Lung (tissue), 13 donors: ENCODE results near the gene CMTM2. TPM values are rescaled to one million over a fixed set of nuclear protein-coding genes. Genes with fewer than 3 reads are reported as not detected.

Source experiments
- ATAC-seq: fragments of 200-7000 bp; cut with Tn5 transposase; one replicate; pipeline ENCODE4 v1.9.1; 2020; ENCODE audit warnings: moderate number of reproducible peaks; ENCODE audit not compliant: insufficient read depth, low FRiP score
- DNase-seq, 3 donors: peaks; one replicate each; pipeline ENCODE4 v3.0.0-alpha.2; 2013 to 2017
- H3K27ac ChIP-seq, 2 donors: one replicate each; pipeline ENCODE4 v1.5.1; 2013; ENCODE audit warnings: mild to moderate bottlenecking in 2 of 2, moderate library complexity in 2 of 2, control low read depth in 1 of 2, inconsistent platforms in 1 of 2, low read depth in 1 of 2, low read length in 1 of 2
- H3K27me3 ChIP-seq, 3 donors: one replicate each; pipeline ENCODE4 v1.5.1; 2013; ENCODE audit warnings: low read length in 2 of 3; ENCODE audit not compliant: control insufficient read depth in 3 of 3, insufficient read depth in 3 of 3
- H3K36me3 ChIP-seq, 4 donors: one replicate each; pipeline ENCODE4 v1.5.1; 2013; ENCODE audit warnings: low read length in 4 of 4, mild to moderate bottlenecking in 1 of 4, moderate library complexity in 1 of 4; ENCODE audit not compliant: control insufficient read depth in 4 of 4, insufficient read depth in 4 of 4
- H3K4me1 ChIP-seq, 5 donors: one replicate each; pipeline ENCODE4 v1.5.1; 2013; ENCODE audit warnings: low read length in 5 of 5, mild to moderate bottlenecking in 2 of 5, moderate library complexity in 1 of 5; ENCODE audit not compliant: control insufficient read depth in 5 of 5, insufficient read depth in 5 of 5
- H3K4me3 ChIP-seq: one replicate; pipeline ENCODE4 v1.5.1; 2013; ENCODE audit warnings: mild to moderate bottlenecking, control low read depth, moderate library complexity
- H3K9ac ChIP-seq, 2 donors: one replicate each; pipeline ENCODE4 v1.5.1; 2013; ENCODE audit warnings: low read length in 2 of 2, control low read depth in 1 of 2; ENCODE audit not compliant: insufficient read depth in 1 of 2
- H3K9me3 ChIP-seq, 4 donors: one replicate each; pipeline ENCODE4 v1.5.1; 2013; ENCODE audit warnings: low read length in 3 of 4, mild to moderate bottlenecking in 1 of 4, moderate library complexity in 1 of 4; ENCODE audit not compliant: control insufficient read depth in 4 of 4, insufficient read depth in 3 of 4
- WGBS, 2 donors: extraction: QIAGEN DNeasy Blood & Tissue Kit; methylation state at CpG; one replicate each; pipeline ENCODE4 v1.1.7; 2013; 5-methylcytosine and 5-hydroxymethylcytosine counted together
- polyA plus RNA-seq, 2 donors: library from polyadenylated mRNA; stranded (reverse); fragments of 200-250 nt; gene quantifications; one replicate each; pipeline ENCODE4 v1.2.1, GENCODE V29; 2013
- small RNA-seq: library from RNA; depleted of rRNA; stranded (forward); fragments of <200 nt; gene quantifications from one replicate; pipeline ENCODE3, GENCODE V24; 2014; ENCODE audit warnings: low replicate concordance
- total RNA-seq, 2 donors: library from RNA; depleted of rRNA in 1 of 2; stranded (reverse); fragments of >200 nt in 1 of 2; gene quantifications; one replicate each; pipeline ENCODE4 v1.2.1, GENCODE V29; 2014 to 2021
- TF ChIP-seq, protein P1 (sequence below): IDR thresholded peaks from 2 replicates; pipeline ENCODE4 v1.5.1; 2012; ENCODE audit warnings: mild to moderate bottlenecking; ENCODE audit errors: control extremely low read depth, extremely low read depth
- donor health status: control.
- donor health status: control.
- donor health status: Bipolar disorder and iron deficiency.
- donor health status: healthy.
- donor health status: DM: yes; HTN: yes; CAD: no.

Gene CMTM2
- total and polyA plus RNA-seq, 4 donors, result 2.0 to 14.1 (median 3.0) TPM

DNA sequence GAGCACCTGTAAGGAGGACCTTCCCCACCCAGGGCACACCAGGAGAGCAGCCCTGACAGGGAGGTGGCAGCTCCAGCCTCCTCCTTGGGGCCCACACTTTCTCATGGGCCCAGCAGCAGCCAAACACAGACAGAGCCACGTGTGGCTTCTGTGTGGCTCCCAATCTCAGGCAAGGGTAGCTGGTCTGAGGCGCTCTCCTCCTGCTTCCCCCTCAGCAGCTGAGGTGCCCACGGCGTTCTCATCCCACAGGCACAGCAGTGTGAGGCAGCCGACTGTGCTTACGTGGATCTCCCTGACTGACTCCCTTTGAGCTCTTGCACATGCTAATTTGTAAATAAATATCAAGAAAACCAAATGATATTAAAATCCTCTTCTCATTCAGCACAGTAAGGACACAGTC is 56.1 kb downstream of the CMTM2 start:
- H3K9me3 ChIP-seq, result no peaks in the 10 kb centered on the region
- H3K9ac ChIP-seq, result no peak overlapping the region
- TF ChIP-seq, protein P1, sequence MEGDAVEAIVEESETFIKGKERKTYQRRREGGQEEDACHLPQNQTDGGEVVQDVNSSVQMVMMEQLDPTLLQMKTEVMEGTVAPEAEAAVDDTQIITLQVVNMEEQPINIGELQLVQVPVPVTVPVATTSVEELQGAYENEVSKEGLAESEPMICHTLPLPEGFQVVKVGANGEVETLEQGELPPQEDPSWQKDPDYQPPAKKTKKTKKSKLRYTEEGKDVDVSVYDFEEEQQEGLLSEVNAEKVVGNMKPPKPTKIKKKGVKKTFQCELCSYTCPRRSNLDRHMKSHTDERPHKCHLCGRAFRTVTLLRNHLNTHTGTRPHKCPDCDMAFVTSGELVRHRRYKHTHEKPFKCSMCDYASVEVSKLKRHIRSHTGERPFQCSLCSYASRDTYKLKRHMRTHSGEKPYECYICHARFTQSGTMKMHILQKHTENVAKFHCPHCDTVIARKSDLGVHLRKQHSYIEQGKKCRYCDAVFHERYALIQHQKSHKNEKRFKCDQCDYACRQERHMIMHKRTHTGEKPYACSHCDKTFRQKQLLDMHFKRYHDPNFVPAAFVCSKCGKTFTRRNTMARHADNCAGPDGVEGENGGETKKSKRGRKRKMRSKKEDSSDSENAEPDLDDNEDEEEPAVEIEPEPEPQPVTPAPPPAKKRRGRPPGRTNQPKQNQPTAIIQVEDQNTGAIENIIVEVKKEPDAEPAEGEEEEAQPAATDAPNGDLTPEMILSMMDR, result no peak
- peaks cover 0 to 4% (median 0%) of the 10 kb centered on the region in 5 donors for H3K4me1 ChIP-seq
- peaks cover 0 to 5% (median 2%) of the 10 kb centered on the region in 4 donors for H3K36me3 ChIP-seq
- DNase-seq, result no peak
- no peak overlapping the region for H3K27ac ChIP-seq
- no peaks in the 10 kb centered on the region for H3K27me3 ChIP-seq
- H3K4me3 ChIP-seq, result no peak overlapping the region
- WGBS, 2 donors, result 88 to 91% methylated on average over 6 of the region's 6 CpGs
- ATAC-seq, result no peak

DNA sequence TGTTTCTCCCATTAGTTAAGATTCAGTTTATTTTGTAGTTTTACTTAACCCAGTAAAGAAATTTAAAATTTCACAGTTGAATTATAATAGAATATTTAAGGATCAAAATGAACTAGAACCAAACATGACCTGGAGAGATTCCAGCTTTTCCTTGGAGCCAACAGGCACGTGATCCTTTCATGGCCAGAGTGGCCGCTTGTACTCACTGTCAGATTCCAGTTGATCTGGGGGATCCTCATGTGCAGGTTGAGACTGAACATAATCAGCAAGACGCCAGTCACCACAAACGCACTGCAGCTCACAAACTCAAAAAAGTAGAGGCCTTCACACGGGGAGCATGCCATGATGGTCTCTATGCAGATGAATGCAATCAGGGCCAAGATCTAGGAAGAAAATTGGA is 56.9 kb downstream of the CMTM2 start:
- Histone ChIP-seq H3K27me3 (no peaks in the 10 kb centered on the region), H3K9me3 (no peaks in the 10 kb centered on the region), H3K9ac (no peak overlapping the region), H3K4me1 (peaks cover 0 to 4% (median 0%) of the 10 kb centered on the region in 5 donors), H3K27ac (no peak overlapping the region), H3K4me3 (no peak overlapping the region), H3K36me3 (peaks cover 0 to 5% (median 2%) of the 10 kb centered on the region in 4 donors)
- ATAC-seq (no peak), DNase-seq (no peak)
- 87 to 89% methylated on average over 5 of the region's 5 CpGs for WGBS, 2 donors
- TF ChIP-seq, protein P1, result no peak

DNA sequence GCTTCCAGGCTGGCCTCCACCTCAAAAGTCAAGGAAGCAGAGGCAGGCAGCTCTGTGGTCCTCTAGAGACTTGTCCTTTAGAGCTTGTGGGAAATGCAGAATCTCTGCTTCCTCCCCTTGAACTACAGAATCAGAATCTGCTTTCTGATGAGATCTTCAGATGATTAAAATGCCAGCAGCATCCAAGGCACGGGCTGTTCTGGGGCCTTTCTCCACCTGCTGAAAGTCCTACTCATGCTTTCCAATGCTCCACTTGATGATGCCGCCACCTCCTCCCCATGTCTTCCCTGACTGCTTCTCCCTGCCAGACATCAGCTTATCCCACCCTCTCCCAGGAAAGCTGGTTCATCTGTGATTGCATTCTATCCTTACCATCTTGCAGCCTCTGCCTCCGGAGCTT is 58.5 kb downstream of the CMTM2 start:
- DNase-seq (no peak), ATAC-seq (no peak)

More for the DNA sequence above, 58.5 kb downstream of the CMTM2 start:
- Histone ChIP-seq H3K9ac (no peak overlapping the region), H3K36me3 (peaks cover 0 to 5% (median 2%) of the 10 kb centered on the region in 4 donors), H3K27me3 (no peaks in the 10 kb centered on the region), H3K9me3 (no peaks in the 10 kb centered on the region), H3K4me3 (no peak overlapping the region), H3K27ac (no peak overlapping the region), H3K4me1 (peaks cover 0 to 4% (median 0%) of the 10 kb centered on the region in 5 donors)
- 92 to 93% methylated on average over 3 of the region's 3 CpGs for WGBS, 2 donors
- TF ChIP-seq, protein P1, result no peak

Small RNA genes within 50 kb of the gene (small RNA-seq; reads per million reads assigned to genes)
- not detected for gene CKLF-CMTM1

Other genes with a start within 250 kb of the CMTM2 start
- gene CDH5, start 212.8 kb upstream of the CMTM2 start, total RNA-seq, result 100 to 1,000 TPM in 1 of 2 donors, 10 to 100 TPM in 1; 80.2 to 196 TPM
- 10 to 100 TPM; 29.9 to 82.1 TPM for gene CDH5, start 212.8 kb upstream of the CMTM2 start, polyA plus RNA-seq
- 1 to 10 TPM in 1 of 2 donors, under 1 TPM in 1; 0.31 to 3.2 TPM for gene BEAN1, start 152.2 kb upstream of the CMTM2 start, total RNA-seq
- gene BEAN1, start 152.2 kb upstream of the CMTM2 start, polyA plus RNA-seq, result under 1 TPM; 0.16 to 0.20 TPM
- 10 to 100 TPM; 33.2 to 37.7 TPM for gene TK2, start 29.3 kb upstream of the CMTM2 start, total RNA-seq
- 10 to 100 TPM; 13.1 to 16.8 TPM for gene TK2, start 29.3 kb upstream of the CMTM2 start, polyA plus RNA-seq
- 10 to 100 TPM; 43.8 to 48.5 TPM for gene CKLF, start 26.9 kb upstream of the CMTM2 start, total RNA-seq
- 100 to 1,000 TPM in 1 of 2 donors, 10 to 100 TPM in 1; 43.1 to 133 TPM for gene CKLF, start 26.9 kb upstream of the CMTM2 start, polyA plus RNA-seq
- gene CMTM1, start 13.0 kb upstream of the CMTM2 start, total RNA-seq, result 1 to 10 TPM; 3.7 to 7.5 TPM
- 1 to 10 TPM in 1 of 2 donors, under 1 TPM in 1; 0.41 to 2.0 TPM for gene CMTM1, start 13.0 kb upstream of the CMTM2 start, polyA plus RNA-seq
- 10 to 100 TPM; 28.1 to 34.6 TPM for gene CMTM3, start 25.2 kb downstream of the CMTM2 start, total RNA-seq
- gene CMTM3, start 25.2 kb downstream of the CMTM2 start, polyA plus RNA-seq, result 10 to 100 TPM; 19.8 to 46.4 TPM
- 10 to 100 TPM; 38.0 to 78.0 TPM for gene CMTM4, start 117.3 kb downstream of the CMTM2 start, total RNA-seq
- gene CMTM4, start 117.3 kb downstream of the CMTM2 start, polyA plus RNA-seq, result 10 to 100 TPM; 24.3 to 26.1 TPM
- 100 to 1,000 TPM; 140 to 147 TPM for gene DYNC1LI2, start 172.1 kb downstream of the CMTM2 start, total RNA-seq
- gene DYNC1LI2, start 172.1 kb downstream of the CMTM2 start, polyA plus RNA-seq, result 10 to 100 TPM; 40.7 to 48.8 TPM
- gene TERB1, start 222.1 kb downstream of the CMTM2 start, total RNA-seq, result not detected
- gene TERB1, start 222.1 kb downstream of the CMTM2 start, polyA plus RNA-seq, result not detected